Activated CD8-positive, alpha-beta memory T cell treated with anti-CD3 and anti-CD28 coated beads, Interleukin-2, amount 10 ng/mL, durations not matched to agents 7 days and 5 days (primary cell): ENCODE data around the gene PODXL. TPM values are rescaled to one million over a fixed set of nuclear protein-coding genes. Genes with fewer than 3 reads are reported as not detected.

Experiments used
- ATAC-seq: fragments of 150-1000 bp; cut with Tn5 transposase; one replicate; pipeline ENCODE4 v1.10.0; 2021; ENCODE audit warnings: moderate library complexity
- CTCF ChIA-PET: fragments of 350-600 bp; sonication (Branson Sonifier 250); formaldehyde crosslinking; loops from one replicate; lab custom pipeline; 2021; ENCODE audit warnings: antibody characterized with exemption; lab: Charles Lee
- DNase-seq: peaks from one replicate; pipeline ENCODE4 v3.0.0-alpha.2; 2020
- H3K27ac Mint-ChIP-seq: one replicate; pipeline ENCODE4 v1.8.0; 2021; ENCODE audit warnings: mild to moderate bottlenecking, mixed read lengths
- H3K27me3 Mint-ChIP-seq: one replicate; pipeline ENCODE4 v1.8.0; 2021; ENCODE audit warnings: mixed read lengths
- H3K36me3 Mint-ChIP-seq: one replicate; pipeline ENCODE4 v1.8.0; 2021; ENCODE audit warnings: mild to moderate bottlenecking, mixed read lengths
- H3K4me1 Mint-ChIP-seq: one replicate; pipeline ENCODE4 v1.8.0; 2021; ENCODE audit warnings: mixed read lengths
- H3K4me3 Mint-ChIP-seq: one replicate; pipeline ENCODE4 v1.8.0; 2021; ENCODE audit warnings: mild to moderate bottlenecking, moderate library complexity, mixed read lengths
- H3K9me3 Mint-ChIP-seq: one replicate; pipeline ENCODE4 v1.8.0; 2022; ENCODE audit warnings: low read depth, mixed read lengths
- total RNA-seq, 2 experiments: library from RNA; stranded (reverse); gene quantifications; one replicate each; pipeline ENCODE4 v1.2.3, GENCODE V29; 2021

The PODXL gene
- total RNA-seq, 2 experiments from 2014 or later = 2.3 to 3.2 TPM

DNA sequence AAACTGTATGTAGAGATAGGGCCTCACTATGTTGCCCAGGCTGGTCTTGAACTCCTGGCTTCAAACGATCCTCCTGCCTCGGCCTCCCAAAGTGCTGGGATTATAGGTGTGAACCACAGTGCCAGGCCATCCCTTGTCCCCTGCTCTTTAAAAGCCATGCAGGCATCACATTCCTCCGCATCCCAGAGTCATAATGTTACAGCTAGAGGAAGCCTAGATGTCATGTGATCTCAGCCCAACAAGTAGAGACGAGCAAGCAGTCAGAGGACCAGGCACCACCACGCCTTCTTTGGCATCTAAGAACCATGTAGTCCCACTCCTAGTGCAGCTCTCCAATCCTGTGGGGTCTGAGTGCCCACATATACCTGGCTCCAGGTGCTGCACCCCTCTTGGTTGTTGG, 13.1 kb downstream of the PODXL start:
- no peaks in the 10 kb centered on the region for H3K27me3 Mint-ChIP-seq
- H3K4me3 Mint-ChIP-seq = no peak overlapping the region
- peaks cover 13% of the 10 kb centered on the region for H3K4me1 Mint-ChIP-seq
- CTCF ChIA-PET = interaction anchor here (0.9 to 1.3 kb wide), 2 partner anchors 28 to 42 kb away, joined by 3 read pairs; no protein-coding TSS in a partner anchor
- DNase-seq = no peak
- no peak for ATAC-seq
- no peaks in the 10 kb centered on the region for H3K36me3 Mint-ChIP-seq
- H3K27ac Mint-ChIP-seq = no peak overlapping the region
- H3K9me3 Mint-ChIP-seq = no peaks in the 10 kb centered on the region

DNA sequence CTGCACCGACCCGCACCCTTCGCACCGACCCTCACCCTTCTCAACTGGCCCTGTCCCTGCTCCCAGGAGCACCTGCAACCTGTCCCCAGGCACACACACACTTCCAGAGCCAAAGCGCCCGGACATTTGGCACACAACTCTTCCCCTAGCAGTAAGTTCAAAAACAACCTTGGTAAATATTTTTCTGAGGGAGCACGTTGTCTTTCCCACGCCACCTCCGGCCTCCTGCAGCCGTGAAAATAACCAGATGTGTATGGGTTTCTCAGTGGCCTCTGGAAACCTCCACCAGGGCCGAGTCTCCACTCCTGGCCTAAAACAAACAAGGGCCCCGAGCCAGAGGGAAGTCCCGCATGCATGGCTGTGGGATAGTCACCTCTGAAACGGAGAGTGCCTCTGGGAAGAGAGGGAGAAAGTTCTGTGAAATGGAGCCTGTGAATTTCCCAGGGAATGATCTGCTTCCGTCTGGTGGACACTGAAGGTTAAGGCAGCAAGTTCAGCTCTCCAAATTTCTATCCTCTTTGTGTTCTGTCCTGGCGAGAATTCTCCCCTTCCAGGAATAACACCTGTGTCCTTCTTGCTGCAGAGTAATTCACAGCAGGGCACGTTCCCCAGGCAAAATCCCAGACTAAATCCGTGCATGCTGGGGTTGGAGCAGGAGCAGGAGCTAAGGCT, 15.8 kb downstream of the PODXL start:
- ATAC-seq (no peak), DNase-seq (no peak)
- no peaks in the 10 kb centered on the region for H3K36me3 Mint-ChIP-seq
- CTCF ChIA-PET = no interaction called here
- peaks cover 8% of the 10 kb centered on the region for H3K4me1 Mint-ChIP-seq
- H3K4me3 Mint-ChIP-seq = no peak overlapping the region
- H3K9me3 Mint-ChIP-seq = no peaks in the 10 kb centered on the region
- H3K27me3 Mint-ChIP-seq = no peaks in the 10 kb centered on the region
- H3K27ac Mint-ChIP-seq = no peak overlapping the region

DNA sequence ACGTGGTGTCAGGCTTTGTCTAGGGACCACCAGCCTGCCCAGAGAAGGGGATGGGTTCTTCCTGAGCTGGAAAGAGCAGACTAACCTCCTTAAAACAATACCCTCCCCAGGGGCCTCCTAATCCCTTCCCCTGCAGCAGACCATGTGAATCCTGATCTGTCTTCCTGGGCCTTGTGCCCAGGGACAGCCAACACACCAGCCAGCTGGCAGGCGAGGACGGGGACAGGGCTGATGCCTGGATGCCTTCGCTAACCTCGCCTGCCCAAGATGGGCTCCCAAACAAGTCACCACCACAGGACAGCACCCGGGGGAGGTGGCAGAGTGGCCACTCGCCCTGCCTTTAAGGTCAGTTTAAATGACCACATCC, 17.6 kb downstream of the PODXL start:
- H3K36me3 Mint-ChIP-seq = no peaks in the 10 kb centered on the region
- CTCF ChIA-PET = interaction anchor here (0.6 to 2.9 kb wide), 3 partner anchors 7 to 34 kb away, joined by 3 to 15 read pairs (median 6); no protein-coding TSS in a partner anchor
- no peak overlapping the region for H3K4me3 Mint-ChIP-seq
- H3K9me3 Mint-ChIP-seq = no peaks in the 10 kb centered on the region
- ATAC-seq (no peak), DNase-seq (no peak)
- H3K27ac Mint-ChIP-seq = no peak overlapping the region
- H3K4me1 Mint-ChIP-seq = no peaks in the 10 kb centered on the region
- H3K27me3 Mint-ChIP-seq = no peaks in the 10 kb centered on the region

DNA sequence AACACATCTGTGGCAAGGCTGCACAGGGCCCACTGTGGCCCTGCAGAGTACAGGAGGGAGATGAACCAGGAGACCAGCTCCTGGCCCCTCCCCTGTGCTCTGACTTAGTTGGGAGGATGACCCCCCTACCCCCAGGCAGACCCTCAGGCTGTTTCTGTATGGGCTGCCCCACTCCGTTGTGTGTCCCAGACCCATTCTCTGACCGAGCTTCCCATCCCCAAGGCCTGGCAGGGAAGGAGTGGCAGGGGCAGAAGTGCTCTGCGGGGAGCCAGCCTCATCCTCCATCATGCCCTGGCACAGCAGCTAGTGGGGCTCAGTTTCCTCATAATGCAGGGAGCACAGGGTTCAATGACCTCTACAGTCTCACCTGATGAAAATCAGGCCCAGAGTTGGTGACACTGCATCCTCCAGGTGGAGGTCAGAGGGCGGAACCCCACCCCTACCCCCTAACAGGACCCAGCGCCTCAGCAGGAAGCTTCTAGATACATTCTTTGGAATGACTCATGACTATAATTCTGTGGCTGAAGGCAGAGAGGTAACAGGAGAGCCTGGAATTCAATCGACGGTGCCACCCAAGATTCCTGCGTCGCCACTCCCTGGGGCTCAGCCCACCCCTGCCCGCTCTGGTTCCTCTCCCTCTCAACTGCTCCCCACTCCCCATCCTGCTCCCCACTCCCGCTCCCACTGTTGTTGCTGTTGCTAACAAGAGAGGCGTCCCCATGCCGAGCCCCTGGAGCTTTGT, 18.2 kb downstream of the PODXL start:
- CTCF ChIA-PET = interaction anchor here (0.6 to 2.9 kb wide), 3 partner anchors 8 to 34 kb away, joined by 3 to 15 read pairs (median 6); no protein-coding TSS in a partner anchor

DNA sequence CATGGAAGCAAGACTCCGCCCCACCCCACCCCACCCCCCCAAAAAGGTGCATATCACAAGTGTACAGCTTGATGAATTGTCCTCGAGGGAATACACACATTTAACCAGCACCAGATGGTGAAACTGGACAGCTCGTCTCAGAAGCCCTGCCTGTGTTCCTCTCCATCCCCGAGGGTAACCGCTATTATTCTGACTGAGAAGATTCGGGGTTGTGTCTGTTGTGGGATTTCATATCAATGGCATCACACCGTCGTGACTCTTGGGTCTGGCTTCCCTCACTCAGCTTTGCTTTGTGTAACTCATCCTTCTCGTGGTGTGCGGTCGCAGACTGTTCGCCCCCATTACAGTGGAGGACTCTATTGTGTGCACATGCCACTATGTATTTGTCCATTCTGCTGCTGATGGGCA, 18.9 kb downstream of the PODXL start:
- H3K27me3 Mint-ChIP-seq = no peaks in the 10 kb centered on the region

More for the DNA sequence above, 18.2 kb downstream of the PODXL start:
- Mint-ChIP-seq H3K4me1 (no peaks in the 10 kb centered on the region), H3K27ac (no peak overlapping the region), H3K36me3 (no peaks in the 10 kb centered on the region), H3K27me3 (no peaks in the 10 kb centered on the region), H3K4me3 (no peak overlapping the region), H3K9me3 (no peaks in the 10 kb centered on the region)
- DNase-seq (no peak), ATAC-seq (no peak)

DNA sequence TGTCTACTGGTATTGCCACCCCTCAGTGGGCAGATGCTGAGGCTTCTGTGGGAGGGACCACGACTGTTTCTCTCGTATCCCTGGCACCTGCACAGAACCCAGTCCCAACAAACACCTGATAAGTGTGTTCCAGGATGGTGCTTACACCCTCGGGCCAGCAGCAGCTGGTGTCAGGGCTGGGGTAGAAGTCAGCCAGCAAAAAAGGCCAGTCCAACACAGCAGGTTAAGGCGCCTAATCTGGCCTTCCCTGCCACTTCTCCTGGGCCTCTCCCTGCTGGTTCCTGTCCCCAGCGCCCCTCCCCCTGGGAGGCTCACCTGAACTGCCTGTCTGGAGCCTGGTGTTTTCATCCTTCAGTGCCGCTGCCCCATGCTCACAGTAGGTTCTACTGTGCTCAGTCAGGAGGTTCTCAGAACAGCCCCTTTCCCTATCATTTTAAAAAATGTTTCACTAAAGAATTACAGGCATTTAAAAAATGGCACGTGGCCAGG, 20.0 kb downstream of the PODXL start:
- Mint-ChIP-seq H3K4me3 (no peak overlapping the region), H3K27me3 (no peaks in the 10 kb centered on the region), H3K4me1 (no peaks in the 10 kb centered on the region), H3K27ac (no peak overlapping the region), H3K36me3 (no peaks in the 10 kb centered on the region), H3K9me3 (no peaks in the 10 kb centered on the region)
- ATAC-seq = no peak
- CTCF ChIA-PET = interaction anchor here (2.9 kb wide), 1 partner anchor 10 kb away, joined by 15 read pairs; no protein-coding TSS in a partner anchor
- no peak for DNase-seq

More for the DNA sequence above, 18.9 kb downstream of the PODXL start:
- Mint-ChIP-seq H3K4me1 (no peaks in the 10 kb centered on the region), H3K9me3 (no peaks in the 10 kb centered on the region), H3K27ac (no peak overlapping the region), H3K4me3 (no peak overlapping the region), H3K36me3 (no peaks in the 10 kb centered on the region)
- CTCF ChIA-PET = interaction anchor here (1.8 to 2.9 kb wide), 2 partner anchors 9 to 10 kb away, joined by 6 to 15 read pairs; no protein-coding TSS in a partner anchor
- no peak for ATAC-seq
- no peak for DNase-seq

DNA sequence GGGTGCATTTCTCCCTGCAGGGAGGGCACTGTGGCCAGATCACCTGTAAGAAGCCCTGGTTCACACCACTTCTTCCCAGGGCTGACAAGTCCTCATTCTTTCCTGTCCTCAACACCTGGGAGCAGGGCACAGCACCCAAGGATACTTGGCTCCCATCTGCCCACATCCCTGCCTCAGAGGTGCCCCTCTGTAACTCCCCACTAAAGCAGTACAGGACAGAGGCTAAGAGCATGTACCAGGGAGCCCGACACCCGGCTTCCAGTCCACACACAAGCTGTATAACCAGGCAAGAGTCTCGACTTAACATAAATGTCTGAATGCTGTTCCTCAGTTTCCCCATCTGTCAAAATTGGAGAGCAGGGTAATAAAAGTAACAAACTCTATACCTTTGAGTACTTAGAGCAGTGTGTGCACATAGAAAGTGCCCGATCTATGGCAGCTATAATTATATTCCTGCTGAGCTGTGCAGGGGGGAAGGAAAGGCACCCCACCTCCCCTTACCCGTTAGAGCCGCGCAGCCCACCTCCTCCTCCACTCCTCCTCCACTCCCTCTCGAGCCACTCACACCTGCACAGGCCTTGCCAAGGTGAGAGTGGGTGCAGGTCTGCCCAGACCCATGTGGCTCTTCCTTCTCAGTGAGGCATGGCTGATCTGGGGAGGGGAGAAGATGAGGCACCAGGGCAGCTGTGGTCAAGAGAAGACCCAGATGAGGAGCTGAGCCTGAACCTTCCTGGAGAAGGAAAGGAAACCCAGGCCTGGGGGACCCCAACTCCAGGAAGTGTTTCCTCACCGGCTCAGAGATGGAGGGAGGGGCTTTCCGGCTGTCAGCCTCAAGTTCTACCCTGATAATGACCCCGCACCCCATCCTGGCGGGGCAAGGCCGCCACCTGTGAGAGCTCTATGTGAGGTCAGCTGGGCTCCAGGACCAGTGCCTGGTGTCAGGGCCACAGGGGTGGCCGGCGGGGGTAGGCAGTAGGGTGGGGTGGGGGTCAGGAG, 22.6 kb downstream of the PODXL start:
- Mint-ChIP-seq H3K4me1 (no peaks in the 10 kb centered on the region), H3K27ac (no peak overlapping the region), H3K36me3 (no peaks in the 10 kb centered on the region), H3K27me3 (no peaks in the 10 kb centered on the region), H3K9me3 (no peaks in the 10 kb centered on the region), H3K4me3 (no peak overlapping the region)
- CTCF ChIA-PET = interaction anchor here (1.0 kb wide), 1 partner anchor 25 kb away, joined by 3 read pairs; no protein-coding TSS in a partner anchor
- DNase-seq (no peak), ATAC-seq (no peak)

DNA sequence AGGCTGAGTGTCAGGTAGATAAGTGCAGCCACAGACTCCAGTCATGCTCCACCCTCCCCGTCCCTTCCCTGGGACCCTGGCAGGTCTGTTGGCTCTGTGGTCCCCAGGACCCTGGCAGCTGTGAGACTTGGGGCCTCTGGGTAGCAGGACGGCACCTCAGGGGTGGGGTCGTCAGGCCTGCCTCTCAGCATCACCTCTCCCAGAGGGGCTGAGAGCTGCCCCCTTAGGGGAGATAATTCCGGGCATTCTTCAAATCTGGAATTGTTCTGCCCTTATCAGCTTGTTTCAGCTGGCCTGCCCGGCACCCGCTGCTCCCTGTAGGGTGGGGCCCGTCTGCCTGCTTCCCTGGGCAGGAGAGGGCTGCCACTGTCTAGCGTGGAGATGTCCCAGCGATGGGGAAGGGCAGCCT, 23.3 kb downstream of the PODXL start:
- H3K4me1 Mint-ChIP-seq = no peaks in the 10 kb centered on the region
- DNase-seq = no peak
- H3K9me3 Mint-ChIP-seq = no peaks in the 10 kb centered on the region
- H3K27ac Mint-ChIP-seq = no peak overlapping the region
- no peaks in the 10 kb centered on the region for H3K27me3 Mint-ChIP-seq
- CTCF ChIA-PET = no interaction called here
- ATAC-seq = no peak
- H3K36me3 Mint-ChIP-seq = no peaks in the 10 kb centered on the region
- H3K4me3 Mint-ChIP-seq = no peak overlapping the region

DNA sequence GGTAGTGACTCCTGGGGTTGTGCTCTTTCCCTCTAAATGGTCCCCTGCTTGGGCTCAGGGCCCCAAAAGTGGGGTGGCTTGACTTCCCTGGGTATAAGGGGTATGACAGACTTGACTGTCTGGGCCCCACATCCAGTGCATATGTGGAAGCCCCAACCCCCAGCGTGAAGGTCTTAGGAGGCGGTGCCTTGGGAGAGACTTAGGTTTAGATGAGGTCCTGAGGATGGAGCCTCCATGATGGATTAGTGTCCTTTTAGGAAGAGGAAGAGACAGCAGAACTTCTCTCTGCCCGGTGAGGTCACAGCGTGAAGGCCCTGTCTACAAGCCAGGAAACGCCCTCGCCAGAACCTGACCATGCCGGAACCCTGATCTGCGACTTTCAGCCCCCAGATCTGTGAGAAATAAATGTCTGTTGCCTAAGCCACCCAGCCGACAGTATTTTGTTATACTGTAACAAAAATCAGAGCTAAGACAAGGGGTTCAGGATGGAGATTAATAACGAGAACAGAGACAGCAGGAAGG, 23.8 kb downstream of the PODXL start:
- H3K4me1 Mint-ChIP-seq = no peaks in the 10 kb centered on the region
- no peak overlapping the region for H3K4me3 Mint-ChIP-seq
- no peaks in the 10 kb centered on the region for H3K27me3 Mint-ChIP-seq
- H3K9me3 Mint-ChIP-seq = no peaks in the 10 kb centered on the region
- DNase-seq (no peak), ATAC-seq (no peak)
- H3K36me3 Mint-ChIP-seq = no peaks in the 10 kb centered on the region
- no peak overlapping the region for H3K27ac Mint-ChIP-seq
- CTCF ChIA-PET = no interaction called here

DNA sequence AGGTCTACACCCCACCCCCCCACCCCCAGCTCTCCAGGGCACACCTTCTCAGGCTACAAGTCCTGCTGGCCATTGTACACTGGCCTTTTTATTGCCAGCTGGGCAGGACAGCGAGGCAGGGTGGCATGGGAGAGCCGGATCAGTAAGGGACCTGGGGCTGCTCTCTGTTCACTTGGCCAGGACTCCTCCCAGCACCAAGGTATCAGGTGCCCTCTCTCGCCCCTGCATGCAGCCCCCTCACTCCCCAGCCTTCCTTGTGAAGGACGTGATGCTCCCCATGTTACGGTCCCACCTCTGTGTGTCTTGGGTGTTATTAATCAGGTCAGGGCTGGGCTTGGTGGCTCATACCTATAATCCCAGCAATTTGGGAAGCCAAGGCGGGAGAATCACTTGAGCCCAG, 26.3 kb downstream of the PODXL start:
- Mint-ChIP-seq H3K27me3 (peaks cover 3% of the 10 kb centered on the region), H3K9me3 (no peaks in the 10 kb centered on the region), H3K36me3 (no peaks in the 10 kb centered on the region), H3K4me1 (peaks cover 8% of the 10 kb centered on the region), H3K27ac (no peak overlapping the region), H3K4me3 (no peak overlapping the region)
- no peak for DNase-seq
- CTCF ChIA-PET = no interaction called here
- no peak for ATAC-seq

DNA sequence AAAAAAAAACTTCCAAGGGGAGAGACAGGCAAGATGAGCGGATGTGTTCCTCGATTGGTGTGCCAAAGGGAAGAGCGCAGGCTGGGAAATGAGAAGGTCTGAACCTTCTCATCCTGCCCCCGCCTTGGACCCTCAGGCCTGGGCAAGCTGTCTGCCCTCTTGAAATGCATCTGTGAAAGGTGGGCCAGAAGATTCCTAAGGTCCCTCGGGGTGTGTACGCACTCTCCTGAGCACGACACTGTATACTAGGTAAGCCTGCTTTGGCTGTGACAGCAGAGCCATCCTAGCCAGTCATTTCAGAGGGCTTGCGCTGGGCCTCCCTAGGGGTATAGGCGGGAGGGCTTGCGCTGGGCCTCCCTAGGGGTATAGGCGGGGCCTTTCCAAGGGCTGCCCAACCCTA, 26.8 kb downstream of the PODXL start:
- H3K9me3 Mint-ChIP-seq = no peaks in the 10 kb centered on the region
- peaks cover 3% of the 10 kb centered on the region for H3K27me3 Mint-ChIP-seq
- no peak overlapping the region for H3K27ac Mint-ChIP-seq
- CTCF ChIA-PET = no interaction called here
- no peak for ATAC-seq
- H3K36me3 Mint-ChIP-seq = no peaks in the 10 kb centered on the region
- H3K4me3 Mint-ChIP-seq = no peak overlapping the region
- H3K4me1 Mint-ChIP-seq = peaks cover 8% of the 10 kb centered on the region
- no peak for DNase-seq

DNA sequence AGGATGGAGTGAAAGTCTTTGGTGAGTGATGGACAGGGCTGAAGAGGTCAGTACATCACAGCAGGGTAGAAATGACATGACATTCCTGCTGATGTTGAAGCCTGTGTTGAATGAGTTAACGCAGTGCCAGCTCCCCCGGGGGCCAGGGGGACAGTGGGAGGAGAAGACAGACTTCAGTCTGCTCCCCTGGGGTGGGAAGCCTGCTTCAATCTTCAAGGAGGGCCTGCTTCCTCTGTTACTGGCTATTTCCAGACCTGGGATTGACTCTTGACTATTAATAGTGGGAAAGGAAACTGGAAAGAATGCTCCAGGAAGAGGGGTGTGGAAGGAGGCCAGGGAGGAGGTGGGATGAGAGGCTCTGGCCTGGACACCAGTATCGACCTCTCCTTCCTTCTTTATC, 27.2 kb downstream of the PODXL start:
- peaks cover 9% of the 10 kb centered on the region for H3K4me1 Mint-ChIP-seq
- H3K9me3 Mint-ChIP-seq = no peaks in the 10 kb centered on the region
- no peak for DNase-seq
- CTCF ChIA-PET = no interaction called here
- peaks cover 3% of the 10 kb centered on the region for H3K27me3 Mint-ChIP-seq
- H3K27ac Mint-ChIP-seq = no peak overlapping the region
- ATAC-seq = no peak
- no peaks in the 10 kb centered on the region for H3K36me3 Mint-ChIP-seq
- no peak overlapping the region for H3K4me3 Mint-ChIP-seq

DNA sequence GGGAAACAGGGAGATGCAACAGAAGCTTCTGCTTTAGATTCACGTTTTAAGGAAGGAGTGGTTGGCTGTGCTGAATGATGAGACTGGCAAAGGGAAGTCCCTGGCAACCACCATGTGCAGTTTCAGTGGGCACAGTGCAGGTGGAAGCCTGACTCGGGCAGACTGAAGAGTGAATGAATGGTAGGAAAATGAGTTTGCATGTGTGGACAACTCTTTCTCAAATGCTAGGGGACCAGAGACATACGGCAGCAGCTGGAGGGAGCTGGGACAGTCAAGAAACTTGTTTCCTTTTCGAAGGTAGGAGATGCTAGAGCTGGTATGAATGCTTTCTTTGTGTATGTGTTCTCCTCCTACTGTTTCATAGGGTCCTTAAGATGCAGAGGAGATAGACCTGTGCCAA, 29.0 kb downstream of the PODXL start:
- no peak for DNase-seq
- CTCF ChIA-PET = no interaction called here
- no peaks in the 10 kb centered on the region for H3K9me3 Mint-ChIP-seq
- no peak overlapping the region for H3K4me3 Mint-ChIP-seq
- H3K27me3 Mint-ChIP-seq = peaks cover 3% of the 10 kb centered on the region
- ATAC-seq = no peak
- peaks cover 17% of the 10 kb centered on the region for H3K4me1 Mint-ChIP-seq
- no peak overlapping the region for H3K27ac Mint-ChIP-seq
- H3K36me3 Mint-ChIP-seq = peaks cover 2% of the 10 kb centered on the region
